HL-60/S4 treated with retinoic acid at 250 ng/mL for 4 days and 3 days (cell line): ENCODE results near the gene ARMC3.
"Not testable (repeated sequence)": the region's sequence is repeated elsewhere in the genome, so short reads cannot be mapped to it uniquely, and the experiment has no call there.

ENCODE experiments used
- in situ Hi-C: fragments of 300-500 bp; cut with MboI; formaldehyde crosslinking; loops from 2 replicates; pipeline ENCODE4 v1.7.0; 2022; ENCODE audit warnings: low sequenced_read_pairs

ARMC3 gene

GRCh38 chr10:22927661-22928403 lies at the start of gene ARMC3:
Gene ARMC3 (plus strand): TSS chr10:22928053. CDS start chr10:22931997, 3,944 bp downstream.
- in situ Hi-C loops, result no loop called here

GRCh38 chr10:22891797-22892196 lies 36.1 kb upstream of the ARMC3 start:
- in situ Hi-C loops, result no loop called here

- in situ Hi-C loops, result no loop called here
Measured at GRCh38 chr10:22893781-22894180, 34.1 kb upstream of the ARMC3 start.

- in situ Hi-C loops, result no loop called here
Measured at GRCh38 chr10:22894714-22895113, 33.1 kb upstream of the ARMC3 start.

GRCh38 chr10:22895252-22895651 lies 32.6 kb upstream of the ARMC3 start:
- in situ Hi-C loops, result no loop called here

GRCh38 chr10:22897371-22897770 lies 30.5 kb upstream of the ARMC3 start:
- in situ Hi-C loops, result no loop called here

GRCh38 chr10:22899307-22899706 lies 28.5 kb upstream of the ARMC3 start:
- in situ Hi-C loops, result no loop called here

GRCh38 chr10:22899775-22900174 lies 28.1 kb upstream of the ARMC3 start:
- in situ Hi-C loops, result no loop called here

GRCh38 chr10:22900841-22901601 lies 26.8 kb upstream of the ARMC3 start:
- in situ Hi-C loops, result no loop called here

- in situ Hi-C loops, result not testable (repeated sequence)
Measured at GRCh38 chr10:22902147-22902546, 25.7 kb upstream of the ARMC3 start.

GRCh38 chr10:22903694-22904093 lies 24.2 kb upstream of the ARMC3 start:
- in situ Hi-C loops, result no loop called here

- in situ Hi-C loops, result no loop called here
Measured at GRCh38 chr10:22906767-22907166, 21.1 kb upstream of the ARMC3 start.

GRCh38 chr10:22908837-22909236 lies 19.0 kb upstream of the ARMC3 start:
- in situ Hi-C loops, result no loop called here

GRCh38 chr10:22909673-22910072 lies 18.2 kb upstream of the ARMC3 start:
- in situ Hi-C loops, result not testable (repeated sequence)

GRCh38 chr10:22911067-22911466 lies 16.8 kb upstream of the ARMC3 start:
- in situ Hi-C loops, result no loop called here

- in situ Hi-C loops, result no loop called here
Measured at GRCh38 chr10:22911889-22912762, 15.7 kb upstream of the ARMC3 start.

- in situ Hi-C loops, result no loop called here
Measured at GRCh38 chr10:22912763-22913384, 15.0 kb upstream of the ARMC3 start.

GRCh38 chr10:22913474-22914092 lies 14.3 kb upstream of the ARMC3 start:
- in situ Hi-C loops, result no loop called here

GRCh38 chr10:22915314-22915713 lies 12.5 kb upstream of the ARMC3 start:
- in situ Hi-C loops, result no loop called here

GRCh38 chr10:22925088-22925487 lies 2.8 kb upstream of the ARMC3 start:
- in situ Hi-C loops, result no loop called here
